NCI-H187 treated with DMSO at 0.1 percent for 48 hours (cell line): ENCODE measurements around the gene AKAP1.

Source experiments
- DNase-seq: peaks from one replicate; lab custom pipeline; 2025; lab: John Stamatoyannopoulos, UW

AKAP1 gene

GRCh38 chr17:57130708-57131461 lies 45.8 kb downstream of the AKAP1 start:
- DNase-seq = peak; percentile 11

GRCh38 chr17:57132663-57133062 lies 47.6 kb downstream of the AKAP1 start:
- DNase-seq = no peak

- DNase-seq = no peak
These were observed 48.4 kb downstream of the AKAP1 start for GRCh38 chr17:57133486-57133885.

- DNase-seq = no peak
These were observed 50.2 kb downstream of the AKAP1 start for GRCh38 chr17:57135026-57135788.

- peak; percentile 18 for DNase-seq
These were observed 50.8 kb downstream of the AKAP1 start for GRCh38 chr17:57135789-57136291.

- DNase-seq = no peak
These were observed 51.3 kb downstream of the AKAP1 start for GRCh38 chr17:57136355-57136754.

- no peak for DNase-seq
These were observed 53.2 kb downstream of the AKAP1 start for GRCh38 chr17:57138030-57138911.

- DNase-seq = no peak
These were observed 54.0 kb downstream of the AKAP1 start for GRCh38 chr17:57138956-57139576.

GRCh38 chr17:57140316-57140715 lies 55.3 kb downstream of the AKAP1 start:
- DNase-seq = peak; percentile 8

GRCh38 chr17:57142925-57143324 lies 57.9 kb downstream of the AKAP1 start:
- DNase-seq = no peak

GRCh38 chr17:57143361-57143760 lies 58.3 kb downstream of the AKAP1 start:
- DNase-seq = no peak

- DNase-seq = no peak
These were observed 58.9 kb downstream of the AKAP1 start for GRCh38 chr17:57143919-57144318.

- DNase-seq = no peak
These were observed 59.5 kb downstream of the AKAP1 start for GRCh38 chr17:57144567-57144966.

GRCh38 chr17:57145347-57145746 lies 60.3 kb downstream of the AKAP1 start:
- no peak for DNase-seq

- no peak for DNase-seq
These were observed 61.2 kb downstream of the AKAP1 start for GRCh38 chr17:57146273-57146672.

- DNase-seq = no peak
These were observed 66.8 kb downstream of the AKAP1 start for GRCh38 chr17:57151798-57152197.

GRCh38 chr17:57152967-57153528 lies 68.0 kb downstream of the AKAP1 start:
- DNase-seq = no peak

GRCh38 chr17:57154921-57155320 lies 69.9 kb downstream of the AKAP1 start:
- no peak for DNase-seq

- no peak for DNase-seq
These were observed 73.3 kb downstream of the AKAP1 start for GRCh38 chr17:57158325-57158724.

GRCh38 chr17:57158795-57159194 lies 73.7 kb downstream of the AKAP1 start:
- DNase-seq = no peak

GRCh38 chr17:57160624-57161023 lies 75.6 kb downstream of the AKAP1 start:
- no peak for DNase-seq
